Mesothelial cell of epicardium (in vitro differentiated cells): Measurements from ENCODE around the gene TXNDC9. TPM values are rescaled to one million over a fixed set of nuclear protein-coding genes. Genes with fewer than 3 reads are reported as not detected.
A peak's percentile ranks its signal among the peaks of the same experiment; 100 is the strongest.
"Not testable (repeated sequence)": the region's sequence is repeated elsewhere in the genome, so short reads cannot be mapped to it uniquely, and the experiment has no call there.

Source experiments
- DNase-seq, 2 experiments: peaks; one replicate each; pipeline ENCODE4 v3.0.0; 2021; ENCODE audit warnings: low spot score in 2 of 2; ENCODE audit not compliant: unreplicated experiment in 2 of 2
- H3K27ac Mint-ChIP-seq: 2 replicates; pipeline ENCODE4 v1.8.0; 2021; ENCODE audit warnings: mixed read lengths
- H3K27me3 Mint-ChIP-seq: 2 replicates; pipeline ENCODE4 v1.8.0; 2021; ENCODE audit warnings: low read depth, mixed read lengths
- H3K36me3 Mint-ChIP-seq: 2 replicates; pipeline ENCODE4 v1.8.0; 2021; ENCODE audit warnings: mixed read lengths
- H3K4me1 Mint-ChIP-seq: 2 replicates; pipeline ENCODE4 v1.8.0; 2021; ENCODE audit warnings: mixed read lengths
- H3K4me3 Mint-ChIP-seq: 2 replicates; pipeline ENCODE4 v1.8.0; 2021; ENCODE audit warnings: mild to moderate bottlenecking, moderate library complexity, mixed read lengths
- H3K9me3 Mint-ChIP-seq: 2 replicates; pipeline ENCODE4 v1.8.0; 2021; ENCODE audit warnings: mixed read lengths
- CTCF ChIP-seq: fragments of 200-600 bp; sonication (generic); IDR thresholded peaks from one replicate; pipeline ENCODE4 v1.5.0; 2021; ENCODE audit warnings: antibody characterized with exemption; ENCODE audit not compliant: unreplicated experiment
- total RNA-seq: library from RNA; stranded (reverse); gene quantifications from 3 replicates; pipeline ENCODE4 v1.2.1, GENCODE V29; 2021

Gene TXNDC9
- total RNA-seq, 1 donor from 2014 or later, result 22.7 TPM

- Mint-ChIP-seq H3K4me1 (peaks cover 25% of the 10 kb centered on the region), H3K36me3 (peaks cover under 1% of the 10 kb centered on the region), H3K27me3 (no peaks in the 10 kb centered on the region), H3K9me3 (no peaks in the 10 kb centered on the region), H3K27ac (no peak overlapping the region), H3K4me3 (no peak overlapping the region)
- no peak for DNase-seq
- TF ChIP-seq CTCF, result no peak
Measured at GRCh38 chr2:99338029-99338585, 2.0 kb upstream of the TXNDC9 start.

- Mint-ChIP-seq H3K27ac (no peak within 1 kb of the TSS), H3K36me3 (peaks cover 3% of the 10 kb centered on the region), H3K27me3 (no peaks in the 10 kb centered on the region), H3K4me3 (no peak within 1 kb of the TSS), H3K4me1 (peaks cover 25% of the 10 kb centered on the region), H3K9me3 (no peaks in the 10 kb centered on the region)
- TF ChIP-seq CTCF, result no peak
- DNase-seq, result peak; percentile 82 to 93
Measured at GRCh38 chr2:99337113-99338028, 1.2 kb upstream of the TXNDC9 start, which contains the start of gene EIF5B. Gene EIF5B (plus strand): TSS chr2:99337389. CDS start chr2:99337555, 166 bp downstream.

GRCh38 chr2:99336804-99337112 lies 625 bp upstream of the TXNDC9 start:
- Mint-ChIP-seq H3K27ac (no peak overlapping the region), H3K4me3 (no peak overlapping the region), H3K4me1 (peaks cover 25% of the 10 kb centered on the region), H3K9me3 (no peaks in the 10 kb centered on the region), H3K27me3 (no peaks in the 10 kb centered on the region), H3K36me3 (peaks cover 3% of the 10 kb centered on the region)
- peak in 1 of 2 experiments; percentile 38 for DNase-seq
- TF ChIP-seq CTCF, result no peak

- Mint-ChIP-seq H3K4me1 (no peaks in the 10 kb centered on the region), H3K9me3 (no peaks in the 10 kb centered on the region), H3K36me3 (peaks cover 43% of the 10 kb centered on the region), H3K4me3 (no peak overlapping the region), H3K27ac (no peak overlapping the region), H3K27me3 (no peaks in the 10 kb centered on the region)
- no peak for DNase-seq
- no peak for TF ChIP-seq CTCF
Measured at GRCh38 chr2:99325384-99325783, 10.7 kb downstream of the TXNDC9 start.

GRCh38 chr2:99317873-99318200 lies 18.3 kb downstream of the TXNDC9 start:
- not testable (repeated sequence) for H3K27me3 Mint-ChIP-seq, H3K27ac Mint-ChIP-seq, H3K9me3 Mint-ChIP-seq, DNase-seq, H3K4me1 Mint-ChIP-seq, H3K4me3 Mint-ChIP-seq
- peaks cover 40% of the 10 kb centered on the region for H3K36me3 Mint-ChIP-seq

GRCh38 chr2:99317161-99317872 lies 18.8 kb downstream of the TXNDC9 start:
- peaks cover 5% of the 10 kb centered on the region for H3K9me3 Mint-ChIP-seq
- H3K27ac Mint-ChIP-seq, result no peak overlapping the region
- H3K27me3 Mint-ChIP-seq, result no peaks in the 10 kb centered on the region
- DNase-seq, result no peak
- H3K4me3 Mint-ChIP-seq, result no peak overlapping the region
- H3K36me3 Mint-ChIP-seq, result peaks cover 39% of the 10 kb centered on the region
- no peaks in the 10 kb centered on the region for H3K4me1 Mint-ChIP-seq
- no peak for TF ChIP-seq CTCF

- H3K36me3 Mint-ChIP-seq, H3K4me3 Mint-ChIP-seq, H3K9me3 Mint-ChIP-seq, DNase-seq, H3K27ac Mint-ChIP-seq, H3K4me1 Mint-ChIP-seq, H3K27me3 Mint-ChIP-seq: not testable (repeated sequence)
Measured at GRCh38 chr2:99301097-99301496, 35.0 kb downstream of the TXNDC9 start, which contains the start of gene LYG1. Gene LYG1 (minus strand): TSS chr2:99301197. CDS start chr2:99295670, 5,527 bp downstream.
